ENCODE results near the gene BRD7. TPM values are rescaled to one million over a fixed set of nuclear protein-coding genes. Genes with fewer than 3 reads are reported as not detected.

The BRD7 gene
- total and polyA plus RNA-seq, 4 donors: 13.3 to 34.3 (median 14.1) TPM

DNA sequence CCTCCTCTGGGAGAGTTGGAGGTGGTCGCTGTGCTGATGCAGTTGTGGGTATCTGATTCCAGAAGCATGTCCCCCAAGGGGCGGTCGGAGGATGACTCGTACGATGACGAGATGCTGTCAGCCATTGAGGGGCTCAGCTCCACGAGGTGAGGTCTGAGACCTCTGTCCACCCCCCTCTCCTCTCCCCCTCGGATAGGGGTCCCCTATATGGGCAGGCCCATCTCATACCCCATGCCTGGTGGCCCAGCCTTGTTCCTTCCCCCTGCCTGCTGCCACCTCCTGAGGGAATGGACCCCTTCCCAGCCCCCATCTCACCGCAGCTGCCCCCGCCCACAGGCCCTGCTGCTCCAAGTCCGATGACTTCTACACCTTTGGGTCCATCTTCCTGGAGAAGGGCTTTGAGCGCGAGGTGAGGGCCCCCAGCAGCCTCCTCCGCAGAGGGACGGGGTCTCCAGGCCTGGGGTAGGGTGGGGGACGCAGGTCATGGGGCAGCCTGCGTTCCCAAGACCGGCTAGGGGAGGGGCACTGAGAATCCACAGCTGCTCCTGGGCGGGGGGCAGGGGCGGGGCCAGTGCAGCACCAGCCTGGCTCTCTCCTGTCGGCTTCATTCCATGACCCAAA is 63.2 kb downstream of the BRD7 start:
- Histone ChIP-seq H3K27ac (ENCODE audit: low read depth in 1 of 2, low read length in 2 of 2) (no peak overlapping the region), H3K27me3 (ENCODE audit: control insufficient read depth in 4 of 4, insufficient read depth in 4 of 4, low read length in 3 of 4) (no peaks in the 10 kb centered on the region), H3K9me3 (ENCODE audit: control insufficient read depth in 4 of 4, low read length in 3 of 4) (no peaks in the 10 kb centered on the region), H3K4me1 (ENCODE audit: control insufficient read depth in 4 of 4, insufficient read depth in 4 of 4, low read length in 3 of 4) (no peaks in the 10 kb centered on the region), H3K36me3 (ENCODE audit: control insufficient read depth in 4 of 4, insufficient read depth in 3 of 4, low read depth in 1 of 4, low read length in 3 of 4) (no peaks in the 10 kb centered on the region), H3K9ac (ENCODE audit: low read depth in 1 of 2, low read length in 2 of 2) (no peak overlapping the region), H3K4me3 (ENCODE audit: low read depth in 1 of 3, low read length in 3 of 3) (no peak overlapping the region)
- 94% methylated on average over 21 of the region's 21 CpGs for WGBS
- no peak for TF ChIP-seq ATF3 (IDR thresholded peaks at IDR 0.05)
- no peak for TF ChIP-seq YY1 (IDR thresholded peaks at IDR 0.05)
- no peak for TF ChIP-seq CTCF (IDR thresholded peaks at IDR 0.05; ENCODE audit: low read depth, low read length, missing input control)
- TF ChIP-seq, protein P1, sequence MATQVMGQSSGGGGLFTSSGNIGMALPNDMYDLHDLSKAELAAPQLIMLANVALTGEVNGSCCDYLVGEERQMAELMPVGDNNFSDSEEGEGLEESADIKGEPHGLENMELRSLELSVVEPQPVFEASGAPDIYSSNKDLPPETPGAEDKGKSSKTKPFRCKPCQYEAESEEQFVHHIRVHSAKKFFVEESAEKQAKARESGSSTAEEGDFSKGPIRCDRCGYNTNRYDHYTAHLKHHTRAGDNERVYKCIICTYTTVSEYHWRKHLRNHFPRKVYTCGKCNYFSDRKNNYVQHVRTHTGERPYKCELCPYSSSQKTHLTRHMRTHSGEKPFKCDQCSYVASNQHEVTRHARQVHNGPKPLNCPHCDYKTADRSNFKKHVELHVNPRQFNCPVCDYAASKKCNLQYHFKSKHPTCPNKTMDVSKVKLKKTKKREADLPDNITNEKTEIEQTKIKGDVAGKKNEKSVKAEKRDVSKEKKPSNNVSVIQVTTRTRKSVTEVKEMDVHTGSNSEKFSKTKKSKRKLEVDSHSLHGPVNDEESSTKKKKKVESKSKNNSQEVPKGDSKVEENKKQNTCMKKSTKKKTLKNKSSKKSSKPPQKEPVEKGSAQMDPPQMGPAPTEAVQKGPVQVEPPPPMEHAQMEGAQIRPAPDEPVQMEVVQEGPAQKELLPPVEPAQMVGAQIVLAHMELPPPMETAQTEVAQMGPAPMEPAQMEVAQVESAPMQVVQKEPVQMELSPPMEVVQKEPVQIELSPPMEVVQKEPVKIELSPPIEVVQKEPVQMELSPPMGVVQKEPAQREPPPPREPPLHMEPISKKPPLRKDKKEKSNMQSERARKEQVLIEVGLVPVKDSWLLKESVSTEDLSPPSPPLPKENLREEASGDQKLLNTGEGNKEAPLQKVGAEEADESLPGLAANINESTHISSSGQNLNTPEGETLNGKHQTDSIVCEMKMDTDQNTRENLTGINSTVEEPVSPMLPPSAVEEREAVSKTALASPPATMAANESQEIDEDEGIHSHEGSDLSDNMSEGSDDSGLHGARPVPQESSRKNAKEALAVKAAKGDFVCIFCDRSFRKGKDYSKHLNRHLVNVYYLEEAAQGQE (IDR thresholded peaks at IDR 0.05): no peak
- no peak for TF ChIP-seq RXRA (IDR thresholded peaks at IDR 0.05)
- no peak for TF ChIP-seq NR2F2 (IDR thresholded peaks at IDR 0.05)
- no peak for TF ChIP-seq JUND (IDR thresholded peaks at IDR 0.05)
- TF ChIP-seq FOXA2 (IDR thresholded peaks at IDR 0.05): no peak
- TF ChIP-seq HNF4A (conservative IDR thresholded peaks at IDR 0.05): no peak
- no peak for TF ChIP-seq TAF1 (conservative IDR thresholded peaks at IDR 0.05)
- TF ChIP-seq, protein P2, sequence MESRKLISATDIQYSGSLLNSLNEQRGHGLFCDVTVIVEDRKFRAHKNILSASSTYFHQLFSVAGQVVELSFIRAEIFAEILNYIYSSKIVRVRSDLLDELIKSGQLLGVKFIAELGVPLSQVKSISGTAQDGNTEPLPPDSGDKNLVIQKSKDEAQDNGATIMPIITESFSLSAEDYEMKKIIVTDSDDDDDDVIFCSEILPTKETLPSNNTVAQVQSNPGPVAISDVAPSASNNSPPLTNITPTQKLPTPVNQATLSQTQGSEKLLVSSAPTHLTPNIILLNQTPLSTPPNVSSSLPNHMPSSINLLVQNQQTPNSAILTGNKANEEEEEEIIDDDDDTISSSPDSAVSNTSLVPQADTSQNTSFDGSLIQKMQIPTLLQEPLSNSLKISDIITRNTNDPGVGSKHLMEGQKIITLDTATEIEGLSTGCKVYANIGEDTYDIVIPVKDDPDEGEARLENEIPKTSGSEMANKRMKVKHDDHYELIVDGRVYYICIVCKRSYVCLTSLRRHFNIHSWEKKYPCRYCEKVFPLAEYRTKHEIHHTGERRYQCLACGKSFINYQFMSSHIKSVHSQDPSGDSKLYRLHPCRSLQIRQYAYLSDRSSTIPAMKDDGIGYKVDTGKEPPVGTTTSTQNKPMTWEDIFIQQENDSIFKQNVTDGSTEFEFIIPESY (IDR thresholded peaks at IDR 0.05): no peak
- TF ChIP-seq RAD21 (IDR thresholded peaks at IDR 0.05): no peak
- TF ChIP-seq HNF4G (IDR thresholded peaks at IDR 0.05): no peak
- no peak for TF ChIP-seq SP1 (IDR thresholded peaks at IDR 0.05)
- no peak for TF ChIP-seq MAX (IDR thresholded peaks at IDR 0.05)
- no peak for TF ChIP-seq GABPA (IDR thresholded peaks at IDR 0.05 in 1 of 2, conservative IDR thresholded peaks at IDR 0.05 in 1 of 2)
- TF ChIP-seq FOXA1 (IDR thresholded peaks at IDR 0.05): no peak
- peak; percentile 27 for DNase-seq (ENCODE audit: low spot score)

All from liver (tissue), 9 donors.